GM18873 (cell line): ENCODE measurements around the gene HOMEZ.

ENCODE experiments used
- ATAC-seq: cut with Tn5 transposase; IDR thresholded peaks from one replicate; pipeline ENCODE4 v1.9.1; 2021; ENCODE audit warnings: mild to moderate bottlenecking, moderate library complexity, moderate number of reproducible peaks; ENCODE audit not compliant: unreplicated experiment, low FRiP score

The HOMEZ gene

GRCh38 chr14:23308721-23309445 is 23.0 kb upstream of the HOMEZ start:
- ATAC-seq, result no peak

GRCh38 chr14:23307687-23308644 is 22.0 kb upstream of the HOMEZ start:
- ATAC-seq, result no peak

- no peak for ATAC-seq
Measured at GRCh38 chr14:23307146-23307530, 21.2 kb upstream of the HOMEZ start.

- ATAC-seq, result no peak
Measured at GRCh38 chr14:23306412-23307145, 20.6 kb upstream of the HOMEZ start, which contains the start of gene BCL2L2. Gene BCL2L2, plus strand, starts transcription at chr14:23306833. Its CDS starts 935 bp downstream, at chr14:23307768.

GRCh38 chr14:23302290-23303225 is 16.6 kb upstream of the HOMEZ start, which contains the start of gene PPP1R3E:
Gene PPP1R3E, minus strand, starts transcription at chr14:23302859. Its CDS starts 283 bp downstream, at chr14:23302576.
- ATAC-seq, result peak; percentile 24

GRCh38 chr14:23301969-23302289 is 16.0 kb upstream of the HOMEZ start:
- peak; percentile 14 for ATAC-seq

GRCh38 chr14:23301288-23301968 is 15.5 kb upstream of the HOMEZ start:
- ATAC-seq, result peak; percentile 65

- no peak for ATAC-seq
Measured at GRCh38 chr14:23300687-23301223, 14.8 kb upstream of the HOMEZ start.

- no peak for ATAC-seq
Measured at GRCh38 chr14:23299986-23300686, 14.2 kb upstream of the HOMEZ start.

GRCh38 chr14:23299211-23299957 is 13.5 kb upstream of the HOMEZ start:
- ATAC-seq, result no peak

- ATAC-seq, result no peak
Measured at GRCh38 chr14:23297611-23298277, 11.8 kb upstream of the HOMEZ start.

GRCh38 chr14:23297096-23297495 is 11.2 kb upstream of the HOMEZ start:
- ATAC-seq, result no peak

GRCh38 chr14:23296012-23296777 is 10.3 kb upstream of the HOMEZ start:
- no peak for ATAC-seq

- ATAC-seq, result no peak
Measured at GRCh38 chr14:23294734-23295561, 9.0 kb upstream of the HOMEZ start.

- ATAC-seq, result no peak
Measured at GRCh38 chr14:23286902-23287479, 1.1 kb upstream of the HOMEZ start.
